HG03139 (cell line): ENCODE results near the gene NKRF.
"Not testable (repeated sequence)": the region's sequence is repeated elsewhere in the genome, so short reads cannot be mapped to it uniquely, and the experiment has no call there.

Source experiments
- ATAC-seq: cut with Tn5 transposase; IDR thresholded peaks from one replicate; pipeline ENCODE4 v1.9.1; 2021; ENCODE audit not compliant: unreplicated experiment

The NKRF gene

GRCh38 chrX:119606280-119607017 lies at the start of gene NKRF:
TSS of gene NKRF (minus strand) at chrX:119606424.
- ATAC-seq: peak; percentile 74

- ATAC-seq: no peak
Observed at GRCh38 chrX:119655125-119655524, 48.9 kb upstream of the NKRF start.

GRCh38 chrX:119654112-119654531 lies 47.9 kb upstream of the NKRF start:
- ATAC-seq: no peak

- ATAC-seq: no peak
Observed at GRCh38 chrX:119648421-119648775, 42.2 kb upstream of the NKRF start.

GRCh38 chrX:119647552-119648420 lies 41.6 kb upstream of the NKRF start:
- peak; percentile 87 for ATAC-seq

GRCh38 chrX:119647089-119647488 lies 40.9 kb upstream of the NKRF start:
- ATAC-seq: no peak

GRCh38 chrX:119646515-119646914 lies 40.3 kb upstream of the NKRF start:
- no peak for ATAC-seq

- ATAC-seq: no peak
Observed at GRCh38 chrX:119643696-119644095, 37.5 kb upstream of the NKRF start.

GRCh38 chrX:119640731-119641170 lies 34.5 kb upstream of the NKRF start:
- ATAC-seq: no peak

GRCh38 chrX:119638725-119639471 lies 32.7 kb upstream of the NKRF start:
- ATAC-seq: no peak

GRCh38 chrX:119637421-119637820 lies 31.2 kb upstream of the NKRF start:
- ATAC-seq: not testable (repeated sequence)

GRCh38 chrX:119636419-119636818 lies 30.2 kb upstream of the NKRF start:
- ATAC-seq: no peak

- no peak for ATAC-seq
Observed at GRCh38 chrX:119635799-119636198, 29.6 kb upstream of the NKRF start.

GRCh38 chrX:119635179-119635578 lies 29.0 kb upstream of the NKRF start:
- no peak for ATAC-seq

- no peak for ATAC-seq
Observed at GRCh38 chrX:119625843-119626242, 19.6 kb upstream of the NKRF start.

GRCh38 chrX:119624951-119625668 lies 18.9 kb upstream of the NKRF start:
- no peak for ATAC-seq

GRCh38 chrX:119624417-119624816 lies 18.2 kb upstream of the NKRF start:
- no peak for ATAC-seq

- ATAC-seq: no peak
Observed at GRCh38 chrX:119622356-119623232, 16.4 kb upstream of the NKRF start.

GRCh38 chrX:119618439-119618838 lies 12.2 kb upstream of the NKRF start:
- ATAC-seq: no peak
